ENCODE measurements around the gene CHRNB1. TPM values are rescaled to one million over a fixed set of nuclear protein-coding genes. Genes with fewer than 3 reads are reported as not detected.
"Not testable (repeated sequence)": the region's sequence is repeated elsewhere in the genome, so short reads cannot be mapped to it uniquely, and the experiment has no call there.

Gene CHRNB1
- total RNA-seq, 3 donors from 2014 or later, result 8.5 to 11.8 (median 11.7) TPM

DNA sequence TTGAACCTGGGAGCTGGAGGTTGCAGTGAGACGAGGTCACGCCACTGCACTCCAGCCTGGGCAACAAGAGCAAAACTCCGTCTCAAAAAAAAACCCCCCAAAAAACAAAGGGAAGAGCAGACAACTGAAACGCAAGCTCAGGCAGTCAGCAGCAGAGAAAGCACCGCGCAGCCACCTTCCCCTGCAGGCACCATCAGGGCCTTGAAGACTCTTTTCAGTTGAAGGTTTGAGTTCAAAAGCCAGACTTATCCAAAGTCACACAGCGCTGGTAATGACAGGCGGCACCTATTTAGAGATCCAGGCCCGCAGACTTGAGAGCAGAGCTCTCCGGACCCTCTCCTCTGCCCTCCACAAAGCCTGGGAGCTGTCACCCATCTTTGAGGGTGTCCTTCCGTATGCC is 23.4 kb downstream of the CHRNB1 start:
- Histone ChIP-seq H3K4me3 (no peak overlapping the region), H3K4me1 (no peaks in the 10 kb centered on the region), H3K27me3 (no peaks in the 10 kb centered on the region), H3K9me3 (no peaks in the 10 kb centered on the region), H3K27ac (peak overlapping the region in 1 of 2 donors; percentile 4), H3K36me3 (no peaks in the 10 kb centered on the region)
- intact Hi-C loops (cut with DNase I; ENCODE audit: low total_unique reads), result no loop called here
- no peak for DNase-seq (ENCODE audit: low spot score in 2 of 2)
- TF ChIP-seq POLR2AphosphoS5 (IDR thresholded peaks at IDR 0.05) (no peak), POLR2A (IDR thresholded peaks at IDR 0.05) (no peak)

DNA sequence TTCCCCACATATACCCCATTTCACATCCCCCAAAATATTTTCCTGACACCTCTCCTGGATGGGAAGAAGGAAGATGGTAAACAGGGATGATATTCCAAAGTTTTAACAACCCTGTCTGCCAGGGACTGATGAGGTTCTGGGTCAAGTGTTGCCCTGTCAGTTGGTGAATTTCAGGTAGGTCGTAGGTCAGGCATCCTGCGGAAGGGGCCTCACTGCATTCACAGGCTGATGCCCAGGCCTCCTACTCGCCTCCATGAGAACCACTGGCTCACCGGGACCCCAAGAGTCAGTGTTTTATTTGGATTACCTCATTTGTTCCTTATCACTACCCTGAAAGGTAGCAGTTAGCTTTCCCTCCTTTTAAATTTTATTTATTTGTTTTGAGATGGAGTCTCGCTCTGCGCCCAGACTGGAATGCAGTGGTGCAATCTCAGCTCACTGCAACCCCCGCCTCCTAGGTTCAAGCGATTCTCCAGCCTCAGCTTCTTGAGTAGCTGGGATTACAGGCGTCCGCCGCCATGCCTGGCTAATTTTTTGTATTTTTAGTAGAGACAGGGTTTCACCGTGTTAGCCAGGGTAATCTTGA is 24.0 kb downstream of the CHRNB1 start:
- no peak for DNase-seq (ENCODE audit: low spot score in 2 of 2)
- Histone ChIP-seq H3K36me3 (no peaks in the 10 kb centered on the region), H3K4me3 (no peak overlapping the region), H3K4me1 (no peaks in the 10 kb centered on the region), H3K27me3 (no peaks in the 10 kb centered on the region), H3K9me3 (no peaks in the 10 kb centered on the region), H3K27ac (peak overlapping the region; percentile 4 to 10)
- intact Hi-C loops (cut with DNase I; ENCODE audit: low total_unique reads), result no loop called here
- TF ChIP-seq POLR2A (IDR thresholded peaks at IDR 0.05) (no peak), POLR2AphosphoS5 (IDR thresholded peaks at IDR 0.05) (no peak)
- TF ChIP-seq, protein P1, sequence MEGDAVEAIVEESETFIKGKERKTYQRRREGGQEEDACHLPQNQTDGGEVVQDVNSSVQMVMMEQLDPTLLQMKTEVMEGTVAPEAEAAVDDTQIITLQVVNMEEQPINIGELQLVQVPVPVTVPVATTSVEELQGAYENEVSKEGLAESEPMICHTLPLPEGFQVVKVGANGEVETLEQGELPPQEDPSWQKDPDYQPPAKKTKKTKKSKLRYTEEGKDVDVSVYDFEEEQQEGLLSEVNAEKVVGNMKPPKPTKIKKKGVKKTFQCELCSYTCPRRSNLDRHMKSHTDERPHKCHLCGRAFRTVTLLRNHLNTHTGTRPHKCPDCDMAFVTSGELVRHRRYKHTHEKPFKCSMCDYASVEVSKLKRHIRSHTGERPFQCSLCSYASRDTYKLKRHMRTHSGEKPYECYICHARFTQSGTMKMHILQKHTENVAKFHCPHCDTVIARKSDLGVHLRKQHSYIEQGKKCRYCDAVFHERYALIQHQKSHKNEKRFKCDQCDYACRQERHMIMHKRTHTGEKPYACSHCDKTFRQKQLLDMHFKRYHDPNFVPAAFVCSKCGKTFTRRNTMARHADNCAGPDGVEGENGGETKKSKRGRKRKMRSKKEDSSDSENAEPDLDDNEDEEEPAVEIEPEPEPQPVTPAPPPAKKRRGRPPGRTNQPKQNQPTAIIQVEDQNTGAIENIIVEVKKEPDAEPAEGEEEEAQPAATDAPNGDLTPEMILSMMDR (IDR thresholded peaks at IDR 0.05), result no peak

DNA sequence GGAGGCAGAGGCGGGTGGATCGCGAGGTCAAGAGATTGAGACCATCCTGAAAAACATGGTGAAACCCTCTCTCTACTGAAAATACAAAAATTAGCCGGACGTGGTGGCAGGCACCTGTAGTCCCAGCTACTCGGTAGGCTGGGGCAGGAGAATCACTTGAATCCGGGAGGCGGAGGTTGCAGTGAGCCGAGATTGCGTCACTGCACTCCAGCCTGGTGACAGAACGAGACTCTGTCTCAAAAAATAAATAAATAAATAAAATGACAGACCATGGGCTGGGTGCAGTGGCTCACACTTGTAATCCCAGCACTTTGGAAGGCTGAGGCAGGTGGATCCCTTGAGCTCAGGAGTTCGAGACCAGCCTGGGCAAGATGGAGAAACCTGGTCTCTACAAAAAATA is 25.0 kb downstream of the CHRNB1 start:
- DNase-seq (ENCODE audit: low spot score in 2 of 2); H3K36me3 ChIP-seq; H3K27me3 ChIP-seq; H3K9me3 ChIP-seq; H3K27ac ChIP-seq; H3K4me3 ChIP-seq; intact Hi-C loops (cut with DNase I; ENCODE audit: low total_unique reads); H3K4me1 ChIP-seq: not testable (repeated sequence)

DNA sequence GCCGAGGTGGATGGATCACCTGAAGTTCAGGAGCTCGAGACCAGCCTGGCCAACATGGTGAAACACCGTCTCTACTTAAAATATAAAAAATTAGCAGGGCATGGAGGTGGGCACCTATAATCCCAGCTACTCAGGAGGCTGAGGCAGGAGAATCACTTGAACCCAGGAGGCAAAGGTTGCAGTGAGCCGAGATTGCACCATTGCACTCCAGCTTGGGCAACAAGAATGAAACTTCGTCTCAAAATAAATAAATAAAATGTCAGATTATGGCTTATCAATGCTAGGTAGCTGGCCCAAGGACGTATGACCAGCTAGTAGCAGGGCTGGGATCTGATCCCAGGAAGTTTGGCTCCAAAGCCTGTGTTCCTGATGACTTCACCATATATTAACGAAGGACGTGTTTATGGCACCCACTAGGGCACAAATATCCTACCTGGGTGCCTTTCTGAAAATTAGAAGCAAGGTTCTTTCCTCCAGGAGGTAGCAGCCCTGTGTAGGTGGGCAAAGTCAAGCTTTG is 25.7 kb downstream of the CHRNB1 start:
- H3K4me1 ChIP-seq; DNase-seq (ENCODE audit: low spot score in 2 of 2); intact Hi-C loops (cut with DNase I; ENCODE audit: low total_unique reads); H3K36me3 ChIP-seq; H3K27me3 ChIP-seq; H3K9me3 ChIP-seq; H3K4me3 ChIP-seq; H3K27ac ChIP-seq: not testable (repeated sequence)

DNA sequence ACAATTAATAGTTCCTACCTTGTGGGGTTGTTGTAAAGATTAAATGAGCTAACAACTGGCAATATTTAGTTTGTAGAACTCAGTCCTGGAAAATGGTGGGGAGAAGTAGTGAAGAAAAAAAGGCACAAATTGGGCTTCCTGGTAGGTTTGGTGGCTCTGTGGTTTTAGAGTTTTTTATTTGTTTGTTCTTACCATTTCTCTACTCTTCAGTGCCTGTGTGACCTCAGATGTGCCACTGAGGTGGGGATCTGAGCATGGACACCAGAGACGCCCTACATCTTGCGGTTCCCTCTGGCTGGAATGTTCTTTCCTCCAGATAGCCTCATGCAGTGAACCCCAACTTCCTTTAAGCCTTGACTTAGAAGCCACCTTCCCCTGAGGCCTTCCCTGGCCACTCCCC is 26.9 kb downstream of the CHRNB1 start:
- no peak for DNase-seq (ENCODE audit: low spot score in 2 of 2)
- TF ChIP-seq, protein P1 (IDR thresholded peaks at IDR 0.05), result no peak
- TF ChIP-seq POLR2AphosphoS5 (IDR thresholded peaks at IDR 0.05), result no peak
- TF ChIP-seq POLR2A (IDR thresholded peaks at IDR 0.05), result no peak

DNA sequence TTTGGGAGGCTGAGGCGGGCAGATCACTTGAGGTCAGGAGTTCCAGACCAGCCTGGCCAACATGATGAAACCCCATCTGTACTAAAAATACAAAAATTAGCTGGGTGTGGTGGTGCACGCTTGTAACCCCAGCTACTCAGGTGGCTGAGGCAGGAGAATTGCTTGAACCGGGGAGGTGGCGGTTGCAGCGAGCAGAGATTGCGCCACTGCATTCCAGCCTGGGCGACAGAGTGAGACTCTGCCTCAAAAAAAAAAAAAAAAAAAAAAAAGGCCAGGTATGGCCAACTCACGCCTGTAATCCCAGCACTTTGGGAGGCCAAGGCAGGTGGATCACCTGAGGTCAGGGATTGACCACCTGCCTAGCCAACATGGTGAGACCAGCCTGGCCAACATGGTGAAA is 29.9 kb downstream of the CHRNB1 start:
- H3K27me3 ChIP-seq; intact Hi-C loops (cut with DNase I; ENCODE audit: low total_unique reads); H3K9me3 ChIP-seq; DNase-seq (ENCODE audit: low spot score in 2 of 2); H3K36me3 ChIP-seq; H3K4me3 ChIP-seq: not testable (repeated sequence)
- H3K4me1 ChIP-seq, result peaks cover 3 to 22% of the 10 kb centered on the region in 2 donors
- peak overlapping the region in 1 of 2 donors; percentile 100 for H3K27ac ChIP-seq

More for the DNA sequence above, 26.9 kb downstream of the CHRNB1 start:
- Histone ChIP-seq H3K4me1 (peaks cover 3 to 12% of the 10 kb centered on the region in 2 donors), H3K27me3 (no peaks in the 10 kb centered on the region), H3K27ac (peak overlapping the region; percentile 1 to 45), H3K9me3 (no peaks in the 10 kb centered on the region), H3K36me3 (no peaks in the 10 kb centered on the region), H3K4me3 (no peak overlapping the region)
- intact Hi-C loops (cut with DNase I; ENCODE audit: low total_unique reads), result no loop called here

DNA sequence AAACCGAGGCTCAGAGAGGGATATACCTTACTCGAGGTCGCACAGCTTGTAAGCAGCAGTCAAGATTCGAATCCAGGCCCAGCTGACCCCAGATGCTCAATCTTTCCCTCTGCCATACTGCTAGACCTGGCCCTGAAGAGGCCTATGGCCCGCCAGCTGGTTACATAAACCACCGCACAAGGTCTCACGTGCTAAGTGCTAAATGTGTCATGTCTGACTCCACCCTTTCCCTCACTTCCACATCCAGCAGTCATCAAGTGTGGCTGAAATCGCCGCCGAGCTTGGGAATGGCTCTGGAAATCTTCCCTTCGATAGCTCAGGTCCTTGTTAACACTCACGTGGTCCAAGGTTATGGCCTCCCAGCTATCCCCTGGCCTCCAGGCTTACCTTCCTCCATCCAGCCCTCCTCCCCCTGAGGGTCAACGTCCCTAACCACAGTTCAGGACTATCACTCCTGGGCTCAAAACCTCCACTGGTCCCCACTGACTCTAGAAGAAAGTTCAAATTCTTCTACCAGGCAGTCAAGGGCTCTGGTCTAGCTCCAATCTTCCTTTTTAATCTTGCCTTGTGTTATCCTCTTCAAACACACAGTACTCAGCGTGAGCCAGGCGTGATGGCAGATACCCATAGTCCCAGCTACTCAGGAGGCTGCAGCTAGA is 31.0 kb downstream of the CHRNB1 start:
- Histone ChIP-seq H3K4me1 (peaks cover 3 to 22% of the 10 kb centered on the region in 2 donors), H3K4me3 (peak overlapping the region in 1 of 3 donors; percentile 100), H3K27me3 (no peaks in the 10 kb centered on the region), H3K36me3 (no peaks in the 10 kb centered on the region), H3K9me3 (no peaks in the 10 kb centered on the region), H3K27ac (peak overlapping the region; percentile 100)
- DNase-seq (ENCODE audit: low spot score in 2 of 2), result no peak
- no peak for TF ChIP-seq POLR2A (IDR thresholded peaks at IDR 0.05)
- TF ChIP-seq, protein P1 (IDR thresholded peaks at IDR 0.05), result no peak
- TF ChIP-seq POLR2AphosphoS5 (IDR thresholded peaks at IDR 0.05), result peak in 2 of 3 donors; percentile 17 to 78
- intact Hi-C loops (cut with DNase I; ENCODE audit: low total_unique reads), result no loop called here
